ENCODE results near the gene ILF3.
"Not testable (repeated sequence)": the region's sequence is repeated elsewhere in the genome, so short reads cannot be mapped to it uniquely, and the experiment has no call there.

The ILF3 gene

DNA sequence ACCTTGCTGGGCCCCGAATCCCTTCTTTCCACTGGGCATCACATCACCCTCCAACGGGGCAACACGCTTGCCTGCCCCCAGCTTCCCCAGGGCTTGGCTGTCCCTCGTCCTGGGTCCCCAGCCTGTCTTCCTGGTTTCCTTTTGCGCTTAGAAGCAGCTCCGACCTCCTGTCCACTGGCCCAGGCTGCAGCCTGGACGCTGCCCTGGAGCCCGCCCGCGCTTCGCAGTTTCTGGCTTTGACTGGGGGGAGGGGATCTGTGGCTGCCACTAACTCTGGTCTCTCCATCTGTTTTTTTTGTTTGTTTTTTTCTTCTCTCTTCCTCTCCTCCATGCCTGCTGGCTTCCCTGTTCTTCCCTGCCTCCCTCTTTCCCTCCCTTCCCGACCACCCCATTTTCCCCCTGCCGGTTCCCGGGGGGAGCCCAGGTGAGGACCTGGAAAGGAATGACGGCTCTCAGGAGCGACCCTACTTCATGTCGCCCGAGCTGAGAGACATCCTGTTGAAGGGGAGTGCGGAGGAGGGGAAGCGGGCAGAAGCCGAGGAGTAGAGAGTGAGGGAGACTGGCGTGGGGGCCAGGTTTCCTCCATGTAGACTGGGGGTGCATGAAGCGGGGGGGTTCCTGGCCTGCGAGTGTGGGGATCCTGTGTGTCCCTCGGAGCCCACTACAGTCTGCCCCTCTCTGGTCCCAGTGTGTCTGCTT lies 11.5 kb upstream of the ILF3 start:
- no peak for DNase-seq (ENCODE audit: low read depth in 3 of 3)

DNA sequence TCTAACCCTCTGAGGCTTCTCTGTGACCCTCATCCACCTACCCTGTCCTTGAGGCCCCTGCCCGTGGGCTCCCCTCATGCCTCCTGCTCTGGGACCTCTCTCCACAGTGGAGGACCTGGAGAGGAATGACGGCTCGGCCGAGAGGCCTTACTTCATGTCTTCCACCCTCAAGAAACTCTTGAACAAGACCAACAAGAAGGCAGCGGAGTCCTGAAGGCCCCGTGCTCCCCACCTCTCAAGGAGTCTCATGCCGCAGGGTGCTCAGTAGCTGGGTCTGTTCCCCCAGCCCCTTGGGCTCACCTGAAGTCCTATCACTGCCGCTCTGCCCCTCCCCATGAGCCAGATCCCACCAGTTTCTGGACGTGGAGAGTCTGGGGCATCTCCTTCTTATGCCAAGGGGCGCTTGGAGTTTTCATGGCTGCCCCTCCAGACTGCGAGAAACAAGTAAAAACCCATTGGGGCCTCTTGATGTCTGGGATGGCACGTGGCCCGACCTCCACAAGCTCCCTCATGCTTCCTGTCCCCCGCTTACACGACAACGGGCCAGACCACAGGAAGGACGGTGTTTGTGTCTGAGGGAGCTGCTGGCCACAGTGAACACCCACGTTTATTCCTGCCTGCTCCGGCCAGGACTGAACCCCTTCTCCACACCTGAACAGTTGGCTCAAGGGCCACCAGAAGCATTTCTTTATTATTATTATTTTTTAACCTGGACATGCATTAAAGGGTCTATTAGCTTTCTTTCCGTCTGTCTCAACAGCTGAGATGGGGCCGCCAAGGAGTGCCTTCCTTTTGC lies 10.8 kb upstream of the ILF3 start:
- DNase-seq (ENCODE audit: low read depth in 3 of 3): no peak

DNA sequence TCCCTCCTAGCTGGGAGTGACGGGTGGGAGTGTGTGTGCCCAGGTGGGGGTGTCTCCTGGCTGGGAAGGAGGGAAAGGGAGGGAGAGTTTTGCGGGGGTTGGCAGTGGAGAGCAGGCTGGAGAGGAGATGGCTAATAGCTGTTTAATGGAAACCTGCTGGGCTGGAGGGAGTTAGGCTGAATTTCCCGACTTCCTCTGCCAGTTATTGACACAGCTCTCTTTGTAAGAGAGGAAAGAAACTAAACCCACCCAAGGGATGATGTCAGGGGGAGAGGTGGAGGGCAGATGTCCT lies 10.2 kb upstream of the ILF3 start:
- no peak for DNase-seq (ENCODE audit: low read depth in 3 of 3)

DNA sequence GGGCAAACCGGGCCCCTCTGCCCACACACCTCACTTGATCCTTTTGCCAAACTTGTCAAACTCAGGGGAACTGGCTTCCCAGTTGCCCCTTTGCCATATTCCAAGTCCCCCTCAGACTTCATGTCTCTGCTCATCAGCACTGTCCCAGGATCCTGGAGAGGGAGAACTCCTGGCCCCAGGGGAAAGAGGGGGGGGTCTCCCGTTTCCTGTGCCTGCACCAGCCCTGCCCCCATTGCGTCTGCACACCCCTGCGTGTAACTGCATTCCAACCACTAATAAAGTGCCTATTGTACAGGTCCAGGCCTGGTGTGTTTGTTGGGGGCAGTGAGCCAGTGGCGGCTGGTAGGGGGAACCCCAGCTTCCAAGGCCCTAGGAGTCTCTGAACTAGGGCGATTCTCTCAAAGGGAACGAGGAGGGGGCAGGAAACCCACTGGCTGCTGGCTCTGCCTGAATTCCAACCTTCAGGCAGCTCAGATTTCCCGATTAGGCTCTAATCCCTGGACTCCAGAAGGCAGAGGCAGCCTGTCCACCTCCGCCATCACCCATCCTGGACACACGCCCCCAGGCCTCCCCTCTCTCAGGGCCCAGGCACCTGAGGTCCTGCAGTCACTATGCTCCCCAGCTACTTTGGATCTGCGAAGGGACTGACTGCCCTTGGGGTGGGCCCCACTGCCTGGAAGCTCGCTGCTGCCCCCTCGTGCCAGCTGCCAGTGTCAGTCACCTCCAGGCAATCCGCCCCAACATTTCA lies 9.7 kb upstream of the ILF3 start:
- peak; percentile 58 to 83 (median 68) for DNase-seq (ENCODE audit: low read depth in 3 of 3)

DNA sequence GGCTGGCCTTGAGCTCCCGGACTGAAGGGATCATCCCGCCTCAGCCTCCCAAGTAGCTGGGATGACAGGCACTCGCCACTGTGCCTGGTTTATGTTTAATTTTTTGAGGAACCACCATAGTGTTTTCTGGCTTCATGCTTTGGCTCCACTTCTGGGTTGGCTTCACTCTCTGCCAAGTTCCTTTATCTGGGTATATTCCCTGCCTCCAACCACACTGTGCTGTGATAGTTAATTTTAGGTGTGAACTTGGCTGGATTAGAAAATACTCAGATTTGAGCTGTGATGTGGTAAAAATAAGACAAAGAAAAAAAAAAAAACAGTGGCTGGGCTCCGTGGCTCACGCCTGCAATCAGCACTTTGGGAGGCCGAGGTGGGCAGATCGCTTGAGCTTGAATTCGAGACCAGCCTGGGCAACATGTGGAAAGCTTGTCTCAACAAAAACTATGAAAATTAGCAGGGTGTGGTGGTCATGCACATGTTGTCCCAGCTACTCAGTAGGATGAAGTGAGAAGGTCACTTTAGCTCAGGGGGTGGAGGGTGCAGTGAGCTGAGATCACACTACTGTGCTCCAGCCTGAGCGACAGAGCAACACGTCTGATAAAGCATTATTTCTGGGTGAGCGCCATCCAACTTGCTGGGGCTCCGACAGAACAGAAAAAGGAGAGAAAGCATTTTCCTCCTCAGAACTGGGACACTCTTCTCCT lies 7.5 kb upstream of the ILF3 start:
- no peak for DNase-seq (ENCODE audit: low read depth in 3 of 3)

DNA sequence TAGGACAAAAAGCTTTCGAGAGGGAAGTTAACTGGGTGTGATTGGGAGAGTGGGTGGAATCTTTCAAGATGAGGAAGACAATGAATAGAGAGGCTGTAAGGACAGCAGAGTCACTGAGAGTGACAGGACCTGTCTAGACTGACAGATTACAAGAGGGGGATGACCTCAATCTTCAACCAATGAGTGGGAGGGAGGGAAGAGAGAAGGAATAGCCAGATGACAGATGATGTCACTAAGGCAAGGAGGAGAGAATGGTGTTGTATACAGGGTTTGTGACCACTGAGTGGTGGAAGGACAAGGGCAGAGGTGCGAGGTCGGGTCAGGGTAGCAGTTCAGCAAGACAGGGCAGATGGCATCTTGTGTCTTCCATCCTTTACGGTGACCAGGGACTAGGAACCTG lies 5.8 kb upstream of the ILF3 start:
- no peak for DNase-seq (ENCODE audit: low read depth in 3 of 3)

DNA sequence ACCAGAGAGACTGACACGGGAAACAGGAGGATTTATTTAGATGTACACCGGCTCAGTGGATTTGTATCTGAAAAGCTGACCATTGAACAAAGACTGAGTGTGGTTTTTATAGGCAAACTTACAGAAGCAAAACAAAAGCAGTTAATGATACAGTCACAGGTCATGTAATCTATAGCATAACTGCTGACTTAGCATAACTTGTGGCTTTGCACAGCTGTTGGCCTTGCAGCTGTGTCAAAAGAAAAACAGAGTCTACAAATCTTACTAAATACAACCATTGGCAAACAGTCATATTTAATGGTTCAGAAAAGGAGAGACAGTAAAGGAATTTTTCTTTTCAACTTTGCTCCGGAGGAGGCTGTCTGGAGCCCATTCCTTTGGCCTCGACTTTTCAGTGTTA lies 2.3 kb upstream of the ILF3 start:
- DNase-seq (ENCODE audit: low read depth in 3 of 3): no peak

DNA sequence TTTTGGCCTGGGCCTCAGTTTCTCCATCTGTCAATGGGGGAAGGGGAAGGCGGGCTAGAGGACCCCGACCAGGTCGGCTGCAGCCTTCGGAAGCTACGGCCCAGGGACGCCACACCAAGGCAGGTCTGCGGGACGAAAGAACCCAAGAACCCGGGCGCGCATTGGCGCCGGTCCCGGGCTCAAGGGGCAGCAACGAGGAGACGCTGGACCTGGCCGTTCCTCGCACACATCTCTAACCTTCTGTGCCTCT lies 739 bp upstream of the ILF3 start:
- DNase-seq (ENCODE audit: low read depth in 3 of 3): no peak

DNA sequence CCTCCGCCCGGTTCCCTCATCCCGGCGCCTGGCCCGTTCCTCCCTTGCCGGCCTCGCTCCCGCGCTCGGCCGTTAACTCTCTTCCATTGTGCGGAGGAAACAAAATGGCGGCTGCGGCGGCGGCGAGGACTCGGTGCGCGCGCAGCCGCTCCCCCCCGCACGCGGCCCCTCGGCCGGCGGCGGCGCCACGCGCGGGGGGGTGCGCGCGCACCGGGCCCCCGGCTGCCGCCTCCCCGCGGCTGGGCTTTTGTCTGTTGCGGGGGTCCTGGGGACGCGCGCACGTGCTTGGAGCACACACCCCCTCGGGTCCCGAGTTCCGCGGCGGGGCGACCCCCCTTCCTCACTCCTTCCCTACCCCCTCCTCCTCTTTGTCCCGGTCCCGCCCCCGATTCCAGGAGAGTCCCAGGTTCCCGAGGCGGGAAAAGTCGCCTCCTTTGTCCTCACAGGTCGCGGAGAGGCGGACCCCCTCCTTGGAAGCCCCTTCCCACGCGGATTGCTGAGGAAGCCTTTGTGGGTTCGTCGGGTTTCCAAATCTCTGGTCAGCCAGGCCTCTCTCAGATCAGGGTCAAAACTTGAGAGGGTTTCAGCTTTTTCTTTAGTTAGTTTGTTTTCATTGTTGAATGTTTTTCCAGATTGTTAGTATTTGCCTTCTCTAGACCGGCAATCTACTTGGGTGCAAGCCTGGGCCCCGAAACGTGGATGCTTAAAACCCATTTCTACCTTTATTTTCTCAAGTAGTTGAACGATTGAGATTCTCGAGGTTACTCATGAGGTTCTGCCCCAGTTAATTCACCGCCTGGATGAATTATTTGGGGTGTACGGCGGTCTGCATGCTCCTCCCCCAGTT lies 687 bp downstream of the ILF3 start:
- DNase-seq (ENCODE audit: low read depth in 3 of 3): peak; percentile 31 to 53 (median 45)

DNA sequence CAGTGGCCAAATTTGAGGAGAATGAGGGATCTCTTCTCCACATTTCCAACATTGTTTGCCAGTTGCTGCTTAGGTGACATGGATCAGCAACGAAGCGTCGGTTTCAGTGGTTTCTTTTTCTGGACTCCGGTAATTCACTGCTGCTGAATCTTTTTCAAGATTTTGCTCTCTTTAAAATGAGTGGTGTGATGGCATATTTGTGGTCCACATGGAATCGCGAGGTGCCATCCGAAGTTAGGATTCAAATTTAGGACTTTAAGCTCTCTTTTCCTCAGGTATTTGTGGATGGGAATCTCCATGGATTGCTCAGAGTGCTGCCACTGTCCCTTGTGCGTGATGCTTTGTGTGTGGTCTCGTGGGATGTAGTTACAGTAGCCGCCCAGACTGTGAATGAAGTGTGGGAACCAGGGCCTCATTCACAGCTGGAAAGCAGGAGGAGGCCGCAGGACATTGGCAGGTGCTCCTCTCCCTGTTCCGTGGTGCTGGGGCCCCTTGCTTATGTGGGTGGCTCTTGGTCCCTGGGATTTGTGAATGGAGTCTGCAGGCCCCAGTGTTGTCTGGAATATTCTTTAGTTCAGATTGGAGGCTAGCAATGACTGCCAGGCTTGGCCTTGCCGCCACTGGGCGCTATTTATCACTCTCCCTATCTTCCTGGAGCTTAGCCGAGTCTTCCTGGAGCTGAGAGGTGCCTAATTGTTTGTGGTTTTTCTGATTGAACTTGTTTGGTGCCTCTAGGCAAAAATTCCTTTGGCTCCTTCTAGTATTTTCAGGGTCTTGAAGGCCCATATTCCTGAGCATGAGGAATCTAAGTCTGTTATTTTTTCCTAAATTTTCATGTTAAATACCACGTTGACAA lies 1.5 kb downstream of the ILF3 start:
- DNase-seq (ENCODE audit: low read depth in 3 of 3): no peak

DNA sequence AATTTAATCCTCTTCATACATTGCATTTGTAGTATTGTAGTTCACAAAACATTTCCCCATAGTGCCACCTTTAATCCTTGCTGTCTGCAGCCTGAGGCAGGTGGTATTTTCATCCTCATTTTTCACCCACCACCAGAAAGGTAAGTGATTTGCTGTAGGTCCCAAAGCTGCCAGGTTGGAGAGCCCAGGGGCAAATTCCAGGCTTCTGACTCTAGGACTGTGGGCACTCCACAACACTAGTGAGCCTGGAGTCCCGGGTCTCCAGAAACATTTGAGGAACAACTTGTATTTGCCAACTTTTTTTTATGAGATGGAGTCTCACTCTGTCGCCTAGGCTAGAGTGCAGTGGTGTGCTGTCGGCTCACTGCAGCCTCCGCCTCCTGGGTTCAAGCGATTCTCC lies 6.2 kb downstream of the ILF3 start:
- no peak for DNase-seq (ENCODE audit: low read depth in 3 of 3)

DNA sequence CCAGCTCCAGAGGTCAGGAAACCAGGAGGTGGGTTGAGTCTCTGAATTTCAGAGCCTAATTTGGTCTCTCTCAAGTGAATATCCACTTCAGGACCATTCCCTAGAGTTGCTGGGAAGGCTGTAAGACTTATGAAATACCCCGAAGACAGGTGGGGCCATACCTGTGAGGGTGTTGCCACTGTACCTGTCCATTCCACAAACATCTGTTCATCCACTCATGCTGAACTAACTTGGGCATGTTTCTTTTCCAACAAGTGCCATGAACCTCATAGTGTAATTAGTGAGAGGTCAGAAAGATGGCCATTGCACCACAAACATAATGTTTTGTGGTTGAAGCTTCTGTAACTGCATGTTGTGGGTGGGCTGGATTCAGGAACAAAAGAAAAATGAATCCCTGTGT lies 7.8 kb downstream of the ILF3 start:
- DNase-seq (ENCODE audit: low read depth in 3 of 3): no peak

DNA sequence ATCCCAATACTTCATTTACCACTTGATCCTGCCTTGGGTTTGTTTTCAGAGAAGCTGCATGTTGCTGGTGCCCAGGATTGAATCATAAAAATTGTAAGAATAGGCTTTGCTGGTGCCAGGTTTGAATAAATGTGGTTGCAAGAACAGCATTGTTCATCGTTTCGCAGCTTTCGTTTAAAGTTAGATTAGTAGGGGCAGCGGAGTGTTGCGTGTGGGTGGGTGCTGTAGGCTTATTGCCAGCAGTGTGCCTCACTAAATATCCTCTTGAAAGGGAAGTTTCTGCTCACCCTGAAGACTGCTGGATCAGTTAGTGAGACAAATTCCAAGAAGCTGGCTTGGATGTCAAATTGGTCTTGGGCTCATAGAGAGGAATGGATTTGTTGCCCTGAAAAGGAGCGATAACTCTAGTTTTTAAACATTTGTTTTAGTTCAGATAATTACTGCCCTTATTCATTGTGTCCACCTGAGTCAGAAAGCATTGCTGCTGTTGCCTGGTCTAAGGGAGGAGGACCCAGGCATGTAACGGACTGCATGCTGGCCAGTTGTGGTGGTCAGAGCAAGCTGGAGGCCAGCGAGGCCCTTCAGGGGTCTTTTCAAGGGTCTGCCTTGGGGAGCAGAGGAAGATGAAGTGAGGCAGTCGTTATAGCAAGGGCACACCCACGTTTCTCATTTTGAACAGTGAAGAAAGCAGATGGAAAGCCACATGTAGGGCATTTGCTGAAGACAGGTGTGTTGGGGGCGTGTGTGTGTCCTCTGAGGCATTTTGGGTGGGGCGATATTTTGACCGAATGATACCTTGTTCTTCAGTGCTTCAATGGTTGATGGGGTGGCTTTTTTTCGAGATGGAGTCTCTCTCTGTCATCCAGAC lies 8.5 kb downstream of the ILF3 start:
- DNase-seq (ENCODE audit: low read depth in 3 of 3): peak in 1 of 3 donors; percentile 27

DNA sequence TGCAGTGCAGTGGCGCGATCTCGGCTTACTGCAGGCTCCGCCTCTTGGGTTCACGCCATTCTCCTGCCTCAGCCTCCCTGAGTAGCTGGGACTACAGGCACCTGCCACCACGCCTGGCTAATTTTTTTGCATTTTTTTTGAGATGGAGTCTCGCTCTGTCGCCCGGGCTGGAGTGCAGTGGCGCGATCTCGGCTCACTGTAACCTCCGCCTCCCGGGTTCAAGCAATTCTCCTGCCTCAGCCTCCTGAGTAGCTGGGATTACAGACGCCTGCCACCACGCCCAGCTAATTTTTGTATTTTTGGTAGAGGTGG lies 9.1 kb downstream of the ILF3 start:
- not testable (repeated sequence) for DNase-seq (ENCODE audit: low read depth in 3 of 3)

DNA sequence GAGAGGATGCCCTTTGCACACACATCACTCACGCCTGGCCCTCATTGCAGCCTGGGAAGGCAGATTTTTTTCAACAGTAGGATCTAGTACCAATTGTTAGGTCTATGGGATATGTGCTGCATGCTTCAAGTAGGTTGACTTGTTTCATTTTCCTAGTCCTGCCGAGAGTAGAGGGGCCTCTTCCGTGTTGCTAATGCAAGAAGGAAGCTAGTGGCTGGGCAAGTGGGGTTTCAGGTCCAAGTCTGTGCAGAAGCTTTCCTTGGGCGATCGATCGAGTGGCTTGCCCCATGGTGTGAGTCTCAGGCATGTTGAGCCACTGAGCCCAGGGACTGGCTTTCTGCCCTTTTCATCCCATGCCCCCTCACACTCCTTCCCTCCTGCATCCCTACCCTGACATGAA lies 13.7 kb downstream of the ILF3 start:
- DNase-seq (ENCODE audit: low read depth in 3 of 3): no peak

DNA sequence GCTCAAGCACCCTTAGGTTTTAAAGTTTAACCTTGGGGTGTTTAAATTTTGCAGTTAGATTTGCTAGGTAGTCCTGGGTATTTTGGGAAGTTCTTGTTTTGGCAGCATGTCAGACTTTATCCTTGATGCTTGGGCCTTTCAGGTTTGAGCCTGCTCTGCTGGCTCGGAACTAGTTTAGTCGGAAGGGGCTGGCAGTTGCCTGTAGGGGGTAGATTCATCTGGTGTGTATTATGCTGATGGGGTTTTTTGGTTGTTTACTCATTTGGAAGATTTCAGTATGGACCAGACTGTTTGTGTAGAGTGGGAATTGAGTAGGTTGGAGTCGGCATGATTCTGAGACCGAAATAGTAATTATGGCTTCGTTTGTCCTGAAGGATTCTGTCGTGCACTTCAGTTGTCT lies 15.1 kb downstream of the ILF3 start:
- DNase-seq (ENCODE audit: low read depth in 3 of 3): no peak

DNA sequence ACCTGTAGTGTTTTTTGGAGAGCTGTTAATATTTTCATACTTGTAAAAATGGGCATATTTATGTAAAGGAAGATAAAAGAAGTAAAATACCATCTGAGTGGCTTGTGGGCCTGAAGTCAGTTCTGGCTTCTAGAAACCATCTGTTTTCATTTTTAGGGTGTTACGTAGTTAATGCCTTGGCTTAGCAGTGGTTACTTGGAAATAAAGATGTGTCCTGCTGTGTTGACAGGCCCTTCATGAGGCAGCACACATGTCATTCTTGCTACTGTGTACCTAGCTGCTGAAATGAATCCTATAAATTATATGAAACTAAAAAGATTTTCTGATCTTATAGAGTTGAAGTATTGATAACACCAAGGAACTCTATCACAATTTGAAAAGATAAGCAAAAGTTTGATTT lies 16.0 kb downstream of the ILF3 start:
- no peak for DNase-seq (ENCODE audit: low read depth in 3 of 3)

DNA sequence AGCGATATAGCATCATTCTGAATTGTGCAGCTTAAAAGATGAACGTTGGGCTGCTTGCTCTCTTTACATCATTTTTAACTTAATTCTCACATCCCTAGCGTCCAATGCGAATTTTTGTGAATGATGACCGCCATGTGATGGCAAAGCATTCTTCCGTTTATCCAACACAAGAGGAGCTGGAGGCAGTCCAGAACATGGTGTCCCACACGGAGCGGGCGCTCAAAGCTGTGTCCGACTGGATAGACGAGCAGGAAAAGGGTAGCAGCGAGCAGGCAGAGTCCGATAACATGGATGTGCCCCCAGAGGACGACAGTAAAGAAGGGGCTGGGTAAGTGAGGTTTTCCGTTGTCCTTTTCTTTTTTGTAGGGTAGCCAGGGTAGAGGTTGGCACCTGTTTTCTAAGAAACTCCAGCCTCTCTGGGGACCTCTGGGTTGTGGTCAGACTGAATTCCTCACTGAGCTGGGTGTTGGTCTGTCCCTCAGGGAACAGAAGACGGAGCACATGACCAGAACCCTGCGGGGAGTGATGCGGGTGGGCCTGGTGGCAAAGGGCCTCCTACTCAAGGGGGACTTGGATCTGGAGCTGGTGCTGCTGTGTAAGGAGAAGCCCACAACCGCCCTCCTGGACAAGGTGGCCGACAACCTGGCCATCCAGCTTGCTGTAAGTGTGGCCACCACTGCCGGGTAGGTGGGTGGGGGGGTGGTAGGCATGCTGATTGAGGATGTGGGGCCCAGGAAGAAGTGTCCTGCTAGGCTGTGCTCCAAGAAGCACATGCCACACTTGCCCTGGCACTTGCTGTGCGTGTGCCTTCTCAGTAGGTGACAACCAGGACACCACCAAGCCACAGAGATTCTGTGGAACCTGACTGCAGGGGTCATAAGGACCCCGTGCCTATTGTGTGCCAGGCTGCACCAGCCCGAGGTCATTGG lies 17.0 kb downstream of the ILF3 start:
- no peak for DNase-seq (ENCODE audit: low read depth in 3 of 3)

DNA sequence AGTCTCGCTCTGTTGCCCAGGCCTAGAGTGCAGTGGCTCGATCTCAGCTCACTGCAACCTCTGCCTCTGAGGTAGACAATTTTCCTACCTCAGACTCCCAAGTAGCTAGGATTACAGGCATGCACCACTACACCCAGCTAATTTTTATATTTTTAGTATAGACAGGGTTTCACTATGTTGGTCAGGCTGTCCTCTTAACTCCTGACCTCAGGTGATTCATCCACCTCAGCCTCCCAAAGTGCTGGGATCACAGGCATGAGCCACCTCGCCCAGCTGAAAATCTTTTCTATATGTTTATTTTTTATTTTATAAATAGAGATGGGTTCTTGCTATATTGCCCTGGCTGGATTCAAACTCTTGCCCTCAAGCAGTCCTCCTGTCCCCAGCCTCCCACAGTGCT lies 17.8 kb downstream of the ILF3 start:
- not testable (repeated sequence) for DNase-seq (ENCODE audit: low read depth in 3 of 3)
